ENCODE data around the gene TSPYL1.

The TSPYL1 gene

DNA sequence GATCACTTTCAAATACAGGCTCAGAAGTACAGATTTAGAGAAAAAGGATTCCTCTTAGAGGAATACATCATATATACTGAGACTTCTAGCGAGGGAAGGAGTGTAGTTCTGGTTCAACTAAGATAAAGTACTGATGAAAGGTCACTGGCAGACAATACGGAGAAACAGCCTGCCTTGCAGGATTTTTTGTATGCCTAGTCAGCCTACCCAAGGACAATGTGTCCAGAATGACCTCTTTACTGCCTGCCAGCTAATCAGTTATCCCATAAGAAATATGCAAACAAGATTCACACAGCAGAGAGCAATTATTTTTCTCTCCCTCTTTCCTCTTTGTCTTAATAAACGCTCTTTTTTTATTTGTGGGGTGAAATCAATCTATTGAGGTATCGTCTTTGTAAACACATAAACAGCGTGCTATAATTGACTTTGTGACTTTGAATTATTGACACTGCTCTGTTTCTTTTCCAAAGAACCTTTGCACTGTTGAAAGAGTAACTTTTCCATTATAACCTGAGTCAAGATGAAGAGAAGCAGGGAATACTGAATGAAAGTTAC, 24.4 kb downstream of the TSPYL1 start:
- no peak for FAIRE-seq

DNA sequence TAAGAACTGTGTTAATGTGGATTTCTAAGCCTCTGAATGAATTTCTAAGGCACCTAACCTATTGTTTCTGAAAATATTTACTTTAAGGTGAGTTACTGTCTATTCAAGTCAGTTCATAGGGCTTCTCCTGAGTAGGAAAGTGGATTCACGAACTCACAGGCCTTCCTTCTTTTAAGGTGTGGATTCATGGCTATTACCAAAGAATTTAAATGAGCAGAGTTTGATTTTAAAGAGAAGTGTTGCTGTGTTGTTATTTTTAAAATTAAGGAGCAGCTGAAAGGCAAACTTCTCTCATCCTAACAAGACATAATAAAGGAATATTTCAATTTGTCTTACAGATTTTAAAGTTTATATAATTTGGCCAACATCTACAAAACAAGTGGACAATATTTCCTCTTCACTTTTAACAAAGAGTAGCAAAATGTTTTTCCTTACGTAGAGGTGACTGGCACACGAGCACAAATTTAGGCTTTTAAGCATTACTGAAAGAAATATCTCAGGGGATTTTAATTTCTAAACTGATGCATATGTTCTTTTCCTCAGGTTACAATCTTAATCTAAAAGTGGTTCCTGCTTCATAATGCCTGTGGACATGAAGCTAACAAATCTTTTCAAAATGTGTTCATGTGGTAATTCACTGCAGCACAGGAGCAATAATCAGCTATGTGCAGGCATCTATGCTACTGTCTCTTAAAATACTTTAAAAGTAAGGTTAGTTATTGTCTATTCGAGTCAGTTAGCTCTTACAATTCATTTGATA, 25.3 kb downstream of the TSPYL1 start:
- no peak for FAIRE-seq

- peak; percentile 89 for FAIRE-seq
Measured at GRCh38 chr6:116253505-116254296, 26.0 kb downstream of the TSPYL1 start, which contains the start of gene TSPYL4. Gene TSPYL4, minus strand, starts transcription at chr6:116254075. Its CDS starts 67 bp downstream, at chr6:116254008.

DNA sequence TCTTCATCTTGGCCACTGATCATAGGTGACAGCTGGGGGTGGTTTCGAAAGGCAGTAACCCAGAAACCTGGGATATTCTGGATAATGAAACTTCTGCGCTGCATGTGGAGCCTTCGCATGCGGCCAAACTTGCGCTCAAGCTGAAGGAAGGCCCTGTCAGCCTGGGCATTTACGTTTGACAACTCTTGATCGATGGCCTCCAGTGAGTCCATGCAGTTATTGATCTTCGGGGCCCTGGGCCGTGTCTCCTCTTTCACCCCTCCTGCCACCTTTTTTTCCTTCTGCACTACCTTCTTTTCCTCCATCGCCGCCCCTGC, 26.6 kb downstream of the TSPYL1 start:
- FAIRE-seq = no peak

- no peak for FAIRE-seq
Measured at GRCh38 chr6:116251568-116252384, 28.0 kb downstream of the TSPYL1 start.

GRCh38 chr6:116248577-116248976, 31.2 kb downstream of the TSPYL1 start:
- FAIRE-seq = no peak

DNA sequence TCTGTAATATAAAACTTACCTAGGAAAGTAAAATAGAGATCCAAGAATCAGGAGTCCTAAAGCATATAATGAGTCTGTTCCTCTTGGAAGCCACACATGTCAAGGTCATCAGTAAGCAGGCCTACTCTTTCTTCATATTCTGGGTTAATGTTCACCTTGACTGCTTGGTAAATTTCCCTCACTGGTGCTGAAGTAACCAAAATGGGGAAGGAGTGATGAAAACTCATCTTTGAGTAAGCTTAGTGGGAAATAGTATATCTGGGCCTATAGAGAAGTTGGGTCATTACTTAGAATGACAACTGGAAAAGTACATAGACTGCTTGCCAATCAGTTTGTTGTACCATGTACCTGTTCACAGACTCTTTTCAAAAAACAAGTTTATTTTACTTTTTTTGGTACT, 32.4 kb downstream of the TSPYL1 start:
- FAIRE-seq = no peak

DNA sequence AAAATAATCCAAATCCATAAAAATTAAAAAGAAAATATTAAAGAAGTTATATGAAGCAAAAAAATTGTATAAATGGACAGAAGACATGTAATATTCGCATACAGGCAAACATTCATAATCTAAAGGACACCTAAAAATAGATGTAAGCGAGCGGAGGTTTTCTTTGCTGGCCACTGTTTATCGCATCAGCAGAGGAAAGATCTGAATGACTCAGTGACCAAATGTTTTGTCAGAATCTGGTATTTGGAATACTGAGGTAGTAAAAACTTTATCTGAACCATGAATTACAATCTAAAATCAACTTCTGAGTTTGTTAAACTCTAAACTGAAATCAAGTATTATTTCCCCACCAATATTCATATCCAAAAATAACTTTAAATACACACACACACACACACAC, 33.6 kb downstream of the TSPYL1 start:
- FAIRE-seq = no peak

DNA sequence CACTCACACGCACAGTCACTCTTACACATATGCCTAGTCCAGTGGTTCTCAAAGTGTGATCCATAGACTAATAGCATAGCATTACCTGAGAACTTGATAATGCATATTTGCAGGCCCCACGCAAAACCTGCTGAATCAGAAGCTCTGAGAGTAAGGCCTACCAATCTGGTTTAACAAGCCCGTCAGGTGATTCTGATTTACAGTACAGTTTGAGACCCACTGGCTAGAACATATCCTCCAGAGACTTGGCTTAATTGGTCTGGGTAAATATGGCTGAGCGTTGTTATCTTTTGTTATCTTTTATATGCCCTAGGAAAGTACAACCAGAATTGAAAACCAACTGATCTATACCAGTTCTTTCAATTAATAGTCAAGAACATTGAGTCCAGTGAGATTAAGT, 35.4 kb downstream of the TSPYL1 start:
- FAIRE-seq = no peak

GRCh38 chr6:116239856-116240255, 39.9 kb downstream of the TSPYL1 start:
- no peak for FAIRE-seq

GRCh38 chr6:116239256-116239655, 40.5 kb downstream of the TSPYL1 start:
- no peak for FAIRE-seq

GRCh38 chr6:116238083-116238482, 41.6 kb downstream of the TSPYL1 start:
- no peak for FAIRE-seq

DNA sequence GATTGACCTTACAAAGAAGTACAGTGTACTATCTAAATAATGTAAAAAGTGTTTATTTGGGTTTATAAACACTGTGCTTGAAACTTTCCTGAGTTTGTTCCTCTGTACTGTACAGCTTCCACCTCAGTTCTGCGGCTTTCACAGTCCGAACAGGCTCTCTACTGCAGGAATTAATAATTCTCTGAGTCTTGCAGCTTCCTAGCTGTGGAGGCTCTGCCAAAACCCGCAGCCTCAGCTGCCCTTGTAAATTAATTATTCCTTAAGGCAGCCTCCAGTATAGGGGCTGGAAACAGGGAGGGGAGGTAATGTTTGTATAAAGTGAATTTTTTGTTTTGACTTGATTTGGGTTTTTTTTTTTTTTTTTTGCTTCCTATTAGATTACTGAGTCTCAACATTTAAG, 45.0 kb downstream of the TSPYL1 start:
- no peak for FAIRE-seq

DNA sequence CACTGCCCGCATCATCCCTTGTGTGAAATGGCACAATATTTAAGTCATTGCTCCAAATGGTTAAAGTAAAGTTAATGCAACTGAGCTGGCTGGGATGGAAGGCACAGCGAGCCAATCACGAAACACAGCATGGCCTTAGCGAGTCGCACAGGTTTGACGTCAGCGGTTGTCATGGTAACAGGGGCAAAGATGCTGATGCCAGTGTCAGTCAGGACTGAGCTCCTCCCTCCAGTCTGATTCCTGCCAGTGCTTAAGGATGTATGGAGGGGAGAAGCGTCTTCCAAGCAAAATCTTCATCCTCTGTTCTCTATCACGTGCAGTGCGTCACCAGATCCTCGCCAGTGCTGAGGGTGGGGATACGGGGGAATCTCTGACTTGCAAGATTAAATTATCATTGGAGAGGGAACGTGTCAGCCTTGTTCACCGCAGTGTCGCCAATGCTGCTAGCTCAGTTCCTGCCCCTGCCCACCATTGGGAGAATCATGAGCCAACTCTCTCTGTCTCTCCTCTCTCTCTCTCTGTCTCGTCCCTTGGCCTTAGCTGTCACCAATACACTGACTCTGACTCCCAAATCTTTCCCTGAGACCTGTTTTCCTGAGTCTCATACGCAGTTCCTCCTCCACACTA, 50.3 kb downstream of the TSPYL1 start:
- no peak for FAIRE-seq
